ENCODE data around the gene FKBP15.

The FKBP15 gene

GRCh38 chr9:113177251-113177650 is 43.8 kb downstream of the FKBP15 start:
- no peak for DNase-seq (ENCODE audit: low read depth)
- H3K4me3 ChIP-seq (ENCODE audit: low read depth, low read length), result no peak overlapping the region
- TF ChIP-seq CTCF (IDR thresholded peaks at IDR 0.05; ENCODE audit: insufficient read depth, low read depth, low read length, missing control alignments), result no peak

DNA sequence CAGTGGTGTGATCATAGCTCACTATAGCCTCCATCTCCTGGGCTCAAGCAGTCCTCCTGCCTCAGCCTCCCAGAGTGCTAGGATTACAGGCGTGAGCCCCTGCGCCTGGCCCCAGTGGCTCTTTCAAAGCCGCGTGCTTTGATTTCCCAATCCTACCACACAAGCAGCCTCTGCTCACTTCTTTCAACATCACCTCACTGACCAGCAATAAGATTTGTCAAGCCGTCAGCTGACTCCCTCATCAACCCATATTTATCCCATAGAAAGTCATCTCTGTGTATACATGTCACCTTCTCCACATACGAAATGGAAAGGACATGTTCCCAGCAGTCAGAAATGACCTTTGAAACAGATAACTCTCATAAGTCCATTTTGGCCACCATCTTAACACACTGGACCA is 44.3 kb downstream of the FKBP15 start:
- no peak for DNase-seq (ENCODE audit: low read depth)
- TF ChIP-seq CTCF (IDR thresholded peaks at IDR 0.05; ENCODE audit: insufficient read depth, low read depth, low read length, missing control alignments), result no peak
- no peak overlapping the region for H3K4me3 ChIP-seq (ENCODE audit: low read depth, low read length)

- no peak for TF ChIP-seq CTCF (IDR thresholded peaks at IDR 0.05; ENCODE audit: insufficient read depth, low read depth, low read length, missing control alignments)
- H3K4me3 ChIP-seq (ENCODE audit: low read depth, low read length), result no peak overlapping the region
- no peak for DNase-seq (ENCODE audit: low read depth)
Observed at GRCh38 chr9:113173341-113173740, 47.7 kb downstream of the FKBP15 start.

- no peak overlapping the region for H3K4me3 ChIP-seq (ENCODE audit: low read depth, low read length)
- no peak for DNase-seq (ENCODE audit: low read depth)
- TF ChIP-seq CTCF (IDR thresholded peaks at IDR 0.05; ENCODE audit: insufficient read depth, low read depth, low read length, missing control alignments), result no peak
Observed at GRCh38 chr9:113168809-113169208, 52.3 kb downstream of the FKBP15 start.

DNA sequence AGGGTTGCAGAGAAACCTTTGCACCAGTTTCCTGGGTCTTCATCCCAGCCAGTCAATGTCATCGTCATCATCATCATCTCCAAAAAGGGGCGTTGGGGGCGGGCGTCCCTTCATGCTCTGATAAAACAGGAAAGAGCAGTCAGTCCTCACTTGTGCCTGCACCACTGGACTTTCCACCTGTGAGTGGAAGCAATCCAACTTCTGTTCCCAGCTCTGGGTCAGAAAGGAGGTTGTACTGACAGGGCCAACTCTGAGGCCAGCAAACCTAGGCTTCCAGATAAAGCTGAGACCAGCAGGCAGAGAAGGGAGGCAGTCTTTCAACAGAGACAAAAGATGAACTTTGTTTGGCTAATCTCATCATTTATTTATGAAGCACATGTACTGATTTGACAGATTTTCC is 55.0 kb downstream of the FKBP15 start:
- TF ChIP-seq CTCF (IDR thresholded peaks at IDR 0.05; ENCODE audit: insufficient read depth, low read depth, low read length, missing control alignments), result no peak
- H3K4me3 ChIP-seq (ENCODE audit: low read depth, low read length), result no peak overlapping the region
- no peak for DNase-seq (ENCODE audit: low read depth)

DNA sequence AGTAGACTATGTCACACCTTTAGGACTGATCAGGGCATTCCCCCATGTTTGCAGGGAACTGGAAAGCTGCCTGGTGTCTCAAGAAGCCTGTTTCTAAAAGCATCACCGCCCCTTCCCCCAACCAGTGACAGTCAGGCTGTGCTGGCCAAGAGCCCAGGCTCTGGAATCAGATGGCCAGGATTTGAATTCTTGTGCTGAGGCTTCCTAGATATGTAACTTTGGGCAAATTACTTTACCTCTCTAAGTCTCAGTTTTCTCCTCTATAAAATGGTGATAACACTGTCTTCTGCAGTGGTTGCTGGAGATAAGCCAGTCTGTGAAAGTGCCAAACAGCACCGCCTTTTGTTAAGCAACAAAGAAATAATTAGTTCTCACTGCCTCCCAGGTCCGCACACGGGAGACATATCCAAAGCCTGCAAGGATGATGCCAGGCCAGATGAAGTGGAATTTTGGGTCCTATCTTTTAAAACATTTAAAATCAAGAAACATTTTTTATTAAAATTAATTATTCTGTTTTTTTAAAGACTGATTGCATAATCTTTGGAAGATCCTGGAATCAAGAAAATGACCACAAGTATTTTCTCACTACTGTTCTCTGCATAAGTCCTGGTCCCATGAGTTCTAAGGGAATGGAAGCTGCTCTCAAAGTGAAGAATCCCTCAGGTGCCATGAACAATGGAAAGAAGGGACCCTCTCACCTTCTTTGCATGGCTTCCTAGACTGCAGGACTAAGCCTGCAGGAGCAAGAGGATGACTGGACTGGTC is 56.4 kb downstream of the FKBP15 start:
- no peak for TF ChIP-seq CTCF (IDR thresholded peaks at IDR 0.05; ENCODE audit: insufficient read depth, low read depth, low read length, missing control alignments)
- no peak overlapping the region for H3K4me3 ChIP-seq (ENCODE audit: low read depth, low read length)
- DNase-seq (ENCODE audit: low read depth), result no peak

DNA sequence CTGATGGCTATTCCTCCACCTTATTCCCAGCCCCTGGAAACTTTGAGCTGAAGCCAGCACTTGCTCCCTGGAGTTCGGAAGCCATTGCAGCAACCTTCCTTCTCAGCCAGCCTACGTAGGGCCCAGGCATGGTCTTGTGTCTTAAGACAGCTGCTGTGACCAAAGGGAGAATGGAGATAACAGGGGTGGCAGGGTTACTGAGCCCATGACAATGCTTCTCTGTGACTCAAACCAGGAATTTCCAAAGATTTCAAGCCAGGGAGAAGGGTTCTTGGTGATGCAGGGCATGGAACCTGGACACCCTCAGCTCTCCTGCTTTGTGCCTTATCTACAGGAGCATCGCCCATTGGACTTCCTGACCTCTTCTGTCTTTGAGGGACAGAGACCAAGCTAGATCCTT is 58.1 kb downstream of the FKBP15 start:
- no peak for TF ChIP-seq CTCF (IDR thresholded peaks at IDR 0.05; ENCODE audit: insufficient read depth, low read depth, low read length, missing control alignments)
- no peak overlapping the region for H3K4me3 ChIP-seq (ENCODE audit: low read depth, low read length)
- no peak for DNase-seq (ENCODE audit: low read depth)

Data from GM12865 (cell line).